Measurements from ENCODE around the gene MS4A14. TPM values are rescaled to one million over a fixed set of nuclear protein-coding genes. Genes with fewer than 3 reads are reported as not detected.

The MS4A14 gene
- not detected in 2 replicates for total RNA-seq

GRCh38 chr11:60396382-60396781 lies at the start of gene MS4A14:
TSS of gene MS4A14 (plus strand) at chr11:60396459. CDS start at chr11:60396579, 120 bp downstream.

GRCh38 chr11:60378354-60378753 lies 17.9 kb upstream of the MS4A14 start, which contains the start of gene MS4A7:
TSS of gene MS4A7 (plus strand) at chr11:60378532. CDS start at chr11:60383142, 4,610 bp downstream.

GRCh38 chr11:60429272-60429671 lies 33.0 kb downstream of the MS4A14 start, which contains the start of gene MS4A5:
TSS of gene MS4A5 (plus strand) at chr11:60429572. CDS start at chr11:60429675, 103 bp downstream.

GRCh38 chr11:60455531-60456042 lies 59.3 kb downstream of the MS4A14 start, which contains the start of gene MS4A1:
TSS of gene MS4A1 (plus strand) at chr11:60455847. CDS start at chr11:60462375, 6,528 bp downstream.

Other genes with a start within 250 kb of the MS4A14 start
- not detected in 2 replicates for gene MS4A6A, start 213.4 kb upstream of the MS4A14 start, total RNA-seq
- not detected in 2 replicates for gene MS4A4E, start 153.3 kb upstream of the MS4A14 start, total RNA-seq
- gene MS4A4A, start 115.8 kb upstream of the MS4A14 start, total RNA-seq = not detected in 2 replicates
- not detected in 2 replicates for gene MS4A6E, start 69.2 kb upstream of the MS4A14 start, total RNA-seq
- gene MS4A7, start 17.9 kb upstream of the MS4A14 start, total RNA-seq = not detected in 2 replicates
- gene MS4A5, start 33.1 kb downstream of the MS4A14 start, total RNA-seq = not detected in 2 replicates
- gene MS4A1, start 59.4 kb downstream of the MS4A14 start, total RNA-seq = not detected in 2 replicates
- not detected in 2 replicates for gene MS4A12, start 96.3 kb downstream of the MS4A14 start, total RNA-seq
- not detected in 2 replicates for gene MS4A13, start 118.9 kb downstream of the MS4A14 start, total RNA-seq

Data from articular chondrocyte of knee joint (primary cell).